ENCODE results near the gene IGSF3. TPM values are rescaled to one million over a fixed set of nuclear protein-coding genes. Genes with fewer than 3 reads are reported as not detected.
"Not testable (repeated sequence)": the region's sequence is repeated elsewhere in the genome, so short reads cannot be mapped to it uniquely, and the experiment has no call there.

IGSF3 gene
- total and polyA plus RNA-seq, 2 of the 8 experiments (the other 6 are each of a cell fraction or from before 2014, with no cell fraction given) = 30.0 to 32.2 TPM

DNA sequence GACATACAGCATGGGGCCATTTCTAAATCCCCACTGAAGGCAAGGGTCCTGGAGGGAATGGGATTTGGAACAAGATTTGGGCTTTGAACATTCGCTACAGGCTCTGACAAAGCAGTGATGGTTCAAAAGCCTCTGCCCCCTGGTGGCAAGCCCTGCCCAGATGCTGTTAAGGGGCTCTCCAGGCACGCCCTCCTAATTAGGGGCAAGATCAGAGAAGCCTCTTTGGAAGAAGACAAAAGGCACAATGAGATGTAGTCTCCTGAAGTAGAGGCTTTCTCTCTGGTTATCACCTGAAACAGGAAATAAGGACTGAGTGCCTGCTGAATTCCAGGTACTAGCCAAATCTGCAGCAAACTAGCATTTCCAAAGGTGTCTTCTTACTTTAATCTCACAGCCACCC, 37.5 kb downstream of the IGSF3 start:
- DNase-seq (ENCODE audit: low read depth in 1 of 2, low spot score in 2 of 2); H2BK120ac ChIP-seq (replicated peaks; ENCODE audit: low read depth, low read length); H3K4me3 ChIP-seq (ENCODE audit: extremely low read depth in 1 of 4, insufficient read depth in 2 of 4, low read depth in 3 of 4, low read length in 4 of 4); H3K23ac ChIP-seq (ENCODE audit: insufficient read length); POLR2A ChIA-PET (ENCODE audit: partially characterized antibody); H3K4ac ChIP-seq (replicated peaks; ENCODE audit: insufficient read length, low read depth, low read length); H3K56ac ChIP-seq (replicated peaks; ENCODE audit: insufficient read length, low read depth, low read length); H3K4me2 ChIP-seq (ENCODE audit: insufficient read depth in 1 of 2, low read depth in 2 of 2, low read length in 2 of 2); H2AFZ ChIP-seq (ENCODE audit: low read length); H2BK20ac ChIP-seq (ENCODE audit: low read length); FAIRE-seq; H3K79me1 ChIP-seq (ENCODE audit: low read depth, low read length); H4K5ac ChIP-seq (ENCODE audit: insufficient read length, low read depth, low read length); H4K20me1 ChIP-seq (replicated peaks in 1 of 2; ENCODE audit: control insufficient read depth in 1 of 2, insufficient read depth in 2 of 2, low read length in 2 of 2); H3K9ac ChIP-seq (replicated peaks in 1 of 4; ENCODE audit: extremely low read depth in 1 of 4, low read depth in 3 of 4, low read length in 3 of 4); H4K91ac ChIP-seq (replicated peaks; ENCODE audit: insufficient read length, low read length); H2AK5ac ChIP-seq (ENCODE audit: low read depth, low read length); H3K36me3 ChIP-seq (ENCODE audit: control insufficient read depth in 2 of 4, insufficient read depth in 4 of 4, low read length in 3 of 4); H3K9me3 ChIP-seq (ENCODE audit: insufficient read depth in 2 of 2, low read depth in 1 of 2, low read length in 1 of 2); H3K27ac ChIP-seq (ENCODE audit: low read depth, low read length); H3K23me2 ChIP-seq (ENCODE audit: low read depth, low read length); H4K8ac ChIP-seq (ENCODE audit: extremely low read depth, insufficient read depth, low read length); H2BK15ac ChIP-seq (ENCODE audit: low read length); H3K14ac ChIP-seq (ENCODE audit: insufficient read length); H3K27me3 ChIP-seq (replicated peaks in 1 of 4; ENCODE audit: control insufficient read depth in 3 of 4, extremely low read depth in 1 of 4, insufficient read depth in 3 of 4, low read length in 3 of 4); H2BK12ac ChIP-seq (ENCODE audit: low read depth, low read length); H3K79me2 ChIP-seq (ENCODE audit: control insufficient read depth in 1 of 2, insufficient read depth in 2 of 2, low read length in 2 of 2): not testable (repeated sequence)
- TF ChIP-seq, protein P1, sequence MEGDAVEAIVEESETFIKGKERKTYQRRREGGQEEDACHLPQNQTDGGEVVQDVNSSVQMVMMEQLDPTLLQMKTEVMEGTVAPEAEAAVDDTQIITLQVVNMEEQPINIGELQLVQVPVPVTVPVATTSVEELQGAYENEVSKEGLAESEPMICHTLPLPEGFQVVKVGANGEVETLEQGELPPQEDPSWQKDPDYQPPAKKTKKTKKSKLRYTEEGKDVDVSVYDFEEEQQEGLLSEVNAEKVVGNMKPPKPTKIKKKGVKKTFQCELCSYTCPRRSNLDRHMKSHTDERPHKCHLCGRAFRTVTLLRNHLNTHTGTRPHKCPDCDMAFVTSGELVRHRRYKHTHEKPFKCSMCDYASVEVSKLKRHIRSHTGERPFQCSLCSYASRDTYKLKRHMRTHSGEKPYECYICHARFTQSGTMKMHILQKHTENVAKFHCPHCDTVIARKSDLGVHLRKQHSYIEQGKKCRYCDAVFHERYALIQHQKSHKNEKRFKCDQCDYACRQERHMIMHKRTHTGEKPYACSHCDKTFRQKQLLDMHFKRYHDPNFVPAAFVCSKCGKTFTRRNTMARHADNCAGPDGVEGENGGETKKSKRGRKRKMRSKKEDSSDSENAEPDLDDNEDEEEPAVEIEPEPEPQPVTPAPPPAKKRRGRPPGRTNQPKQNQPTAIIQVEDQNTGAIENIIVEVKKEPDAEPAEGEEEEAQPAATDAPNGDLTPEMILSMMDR (IDR thresholded peaks at IDR 0.05; ENCODE audit: control extremely low read depth in 1 of 3, insufficient read depth in 1 of 3, low read depth in 1 of 3, low read length in 3 of 3) = peak in 1 of 3 experiments; percentile 32; a peak in 1 of 4 replicates
- WGBS, 2 experiments (ENCODE audit: extremely low coverage in 1 of 2, insufficient coverage in 1 of 2, insufficient read length in 1 of 2, insufficient replicate concordance in 2 of 2, low coverage in 1 of 2, low lambda C conversion rate in 2 of 2, missing lambda C conversion rate in 1 of 2) = 45% methylated on average over 2 of the region's 2 CpGs; no CpG with 5 or more reads in 1 of the 2 experiments
- CTCF ChIA-PET (ENCODE audit: partially characterized antibody) = interaction anchor here (1.1 to 2.6 kb wide), 2 partner anchors 43 to 48 kb away, joined by 3 to 11 read pairs; no protein-coding TSS in a partner anchor
- Histone ChIP-seq H3K4me1 (replicated peaks in 1 of 4; ENCODE audit: control insufficient read depth in 3 of 4, insufficient read depth in 4 of 4, low read length in 3 of 4) (peaks cover 6 to 17% (median 11%) of the 10 kb centered on the region in 4 experiments; a peak in 6 of 7 replicates), H2BK5ac (ENCODE audit: low read depth, low read length) (peak overlapping the region; percentile 60; the same call in 1 of the 2 replicates), H3K18ac (ENCODE audit: extremely low read depth, low read length) (peak overlapping the region; percentile 24; the same call in 1 of the 2 replicates)

Measured in H1 (cell line).